ENCODE results near the gene LUZP4.
"Not testable (repeated sequence)": the region's sequence is repeated elsewhere in the genome, so short reads cannot be mapped to it uniquely, and the experiment has no call there.

Gene LUZP4

GRCh38 chrX:115289465-115289864 is at the start of gene LUZP4:
LUZP4 (plus strand) TSS chrX:115289715; CDS start chrX:115289760, 45 bp downstream.
- in situ Hi-C loops (cut with MboI; ENCODE audit: low sequenced_read_pairs), result no loop called here

- in situ Hi-C loops (cut with MboI; ENCODE audit: low sequenced_read_pairs), result no loop called here
These were observed 37.9 kb upstream of the LUZP4 start for GRCh38 chrX:115251458-115252233.

- in situ Hi-C loops (cut with MboI; ENCODE audit: low sequenced_read_pairs), result no loop called here
These were observed 34.5 kb upstream of the LUZP4 start for GRCh38 chrX:115255003-115255402.

- in situ Hi-C loops (cut with MboI; ENCODE audit: low sequenced_read_pairs), result no loop called here
These were observed 31.8 kb upstream of the LUZP4 start for GRCh38 chrX:115257711-115258110.

- in situ Hi-C loops (cut with MboI; ENCODE audit: low sequenced_read_pairs), result no loop called here
These were observed 30.2 kb upstream of the LUZP4 start for GRCh38 chrX:115259238-115259875.

- in situ Hi-C loops (cut with MboI; ENCODE audit: low sequenced_read_pairs), result no loop called here
These were observed 29.2 kb upstream of the LUZP4 start for GRCh38 chrX:115260330-115260729.

- in situ Hi-C loops (cut with MboI; ENCODE audit: low sequenced_read_pairs), result no loop called here
These were observed 28.4 kb upstream of the LUZP4 start for GRCh38 chrX:115261148-115261547.

GRCh38 chrX:115264009-115264408 is 25.5 kb upstream of the LUZP4 start:
- in situ Hi-C loops (cut with MboI; ENCODE audit: low sequenced_read_pairs), result no loop called here

- in situ Hi-C loops (cut with MboI; ENCODE audit: low sequenced_read_pairs), result no loop called here
These were observed 23.2 kb upstream of the LUZP4 start for GRCh38 chrX:115266300-115266699.

GRCh38 chrX:115268421-115268820 is 21.1 kb upstream of the LUZP4 start:
- in situ Hi-C loops (cut with MboI; ENCODE audit: low sequenced_read_pairs), result no loop called here

GRCh38 chrX:115269051-115269683 is 20.3 kb upstream of the LUZP4 start:
- in situ Hi-C loops (cut with MboI; ENCODE audit: low sequenced_read_pairs), result no loop called here

- in situ Hi-C loops (cut with MboI; ENCODE audit: low sequenced_read_pairs), result no loop called here
These were observed 4.6 kb upstream of the LUZP4 start for GRCh38 chrX:115284877-115285276.

GRCh38 chrX:115297189-115297588 is 7.7 kb downstream of the LUZP4 start:
- in situ Hi-C loops (cut with MboI; ENCODE audit: low sequenced_read_pairs), result no loop called here

- in situ Hi-C loops (cut with MboI; ENCODE audit: low sequenced_read_pairs), result no loop called here
These were observed 21.6 kb downstream of the LUZP4 start for GRCh38 chrX:115311139-115311538.

GRCh38 chrX:115311601-115312001 is 22.1 kb downstream of the LUZP4 start:
- in situ Hi-C loops (cut with MboI; ENCODE audit: low sequenced_read_pairs), result no loop called here

- in situ Hi-C loops (cut with MboI; ENCODE audit: low sequenced_read_pairs), result no loop called here
These were observed 28.6 kb downstream of the LUZP4 start for GRCh38 chrX:115318139-115318538.

- in situ Hi-C loops (cut with MboI; ENCODE audit: low sequenced_read_pairs), result no loop called here
These were observed 32.9 kb downstream of the LUZP4 start for GRCh38 chrX:115322375-115322774.

GRCh38 chrX:115324194-115324593 is 34.7 kb downstream of the LUZP4 start:
- in situ Hi-C loops (cut with MboI; ENCODE audit: low sequenced_read_pairs), result no loop called here

- in situ Hi-C loops (cut with MboI; ENCODE audit: low sequenced_read_pairs), result not testable (repeated sequence)
These were observed 39.8 kb downstream of the LUZP4 start for GRCh38 chrX:115329282-115329681.

- in situ Hi-C loops (cut with MboI; ENCODE audit: low sequenced_read_pairs), result no loop called here
These were observed 41.1 kb downstream of the LUZP4 start for GRCh38 chrX:115330498-115331168.

- in situ Hi-C loops (cut with MboI; ENCODE audit: low sequenced_read_pairs), result no loop called here
These were observed 43.3 kb downstream of the LUZP4 start for GRCh38 chrX:115332832-115333231.

Data from HL-60/S4 (cell line).